Osteocyte (in vitro differentiated cells): Measurements from ENCODE around the gene GRK6. TPM values are rescaled to one million over a fixed set of nuclear protein-coding genes. Genes with fewer than 3 reads are reported as not detected.

Source experiments
- DNase-seq: peaks from one replicate; pipeline ENCODE4 v3.0.0; 2021; ENCODE audit warnings: mixed read lengths; ENCODE audit not compliant: unreplicated experiment; ENCODE audit errors: extremely low spot score
- H3K27ac Mint-ChIP-seq: one replicate; pipeline ENCODE4 v1.8.0; 2021; ENCODE audit warnings: mild to moderate bottlenecking, mixed read lengths; ENCODE audit not compliant: unreplicated experiment
- H3K27me3 Mint-ChIP-seq: one replicate; pipeline ENCODE4 v1.8.0; 2021; ENCODE audit warnings: mixed read lengths; ENCODE audit not compliant: unreplicated experiment
- H3K36me3 Mint-ChIP-seq: one replicate; pipeline ENCODE4 v1.8.0; 2021; ENCODE audit warnings: mixed read lengths; ENCODE audit not compliant: unreplicated experiment
- H3K4me1 Mint-ChIP-seq: one replicate; pipeline ENCODE4 v1.8.0; 2021; ENCODE audit warnings: mixed read lengths; ENCODE audit not compliant: unreplicated experiment
- H3K4me3 Mint-ChIP-seq: one replicate; pipeline ENCODE4 v1.8.0; 2021; ENCODE audit warnings: mild to moderate bottlenecking, moderate library complexity, mixed read lengths; ENCODE audit not compliant: unreplicated experiment
- H3K9me3 Mint-ChIP-seq: one replicate; pipeline ENCODE4 v1.8.0; 2021; ENCODE audit warnings: mixed read lengths; ENCODE audit not compliant: unreplicated experiment
- total RNA-seq: library from RNA; stranded (reverse); gene quantifications from 2 replicates; pipeline ENCODE4 v1.2.1, GENCODE V29; 2021
- TF ChIP-seq, protein P1 (sequence below): fragments of 200-600 bp; sonication (generic); IDR thresholded peaks from 2 replicates; pipeline ENCODE4 v1.5.0; 2021; ENCODE audit warnings: antibody characterized with exemption, mild to moderate bottlenecking, moderate library complexity

Gene GRK6
- total RNA-seq, 1 donor from 2014 or later: 38.2 TPM

DNA sequence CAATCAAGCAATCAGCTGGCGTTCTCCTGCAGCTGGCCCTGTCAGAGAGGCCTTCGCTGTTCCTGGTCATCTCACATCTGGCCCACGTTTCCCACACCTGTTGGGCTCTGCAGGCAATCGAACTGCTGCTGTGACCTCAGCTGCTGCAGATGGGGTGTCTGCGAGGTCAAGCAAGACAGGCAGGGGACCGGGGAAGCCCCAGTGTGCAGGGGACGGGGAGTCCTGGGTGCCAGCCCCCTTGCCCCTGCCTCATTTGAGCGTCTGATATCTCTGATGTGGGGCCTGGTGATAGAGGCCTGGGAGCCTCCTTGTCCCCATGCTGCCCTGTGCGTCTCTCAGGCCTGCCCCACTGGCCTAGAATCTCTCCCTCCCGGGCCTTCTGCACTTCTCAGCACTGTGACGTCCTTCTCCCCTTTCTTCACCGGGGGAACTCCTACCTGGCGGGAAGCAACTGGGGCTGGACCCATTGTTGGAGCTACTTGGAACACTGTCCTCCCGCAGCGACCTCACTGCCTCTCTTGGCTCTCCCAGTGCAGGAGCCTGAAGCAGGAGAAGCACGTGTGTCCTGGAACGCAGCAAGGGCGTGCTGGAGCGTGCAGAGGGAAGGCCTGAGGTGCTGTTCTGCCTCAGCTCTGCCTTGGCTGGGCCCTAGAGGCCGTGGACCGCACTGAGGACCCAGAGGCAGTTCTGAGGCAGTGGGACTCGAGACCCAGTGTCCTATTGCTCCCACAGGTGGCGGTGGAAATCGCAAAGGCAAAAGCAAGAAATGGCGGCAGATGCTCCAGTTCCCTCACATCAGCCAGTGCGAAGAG is 3.9 kb downstream of the GRK6 start:
- no peaks in the 10 kb centered on the region for H3K27me3 Mint-ChIP-seq
- no peak overlapping the region for H3K4me3 Mint-ChIP-seq
- TF ChIP-seq, protein P1, sequence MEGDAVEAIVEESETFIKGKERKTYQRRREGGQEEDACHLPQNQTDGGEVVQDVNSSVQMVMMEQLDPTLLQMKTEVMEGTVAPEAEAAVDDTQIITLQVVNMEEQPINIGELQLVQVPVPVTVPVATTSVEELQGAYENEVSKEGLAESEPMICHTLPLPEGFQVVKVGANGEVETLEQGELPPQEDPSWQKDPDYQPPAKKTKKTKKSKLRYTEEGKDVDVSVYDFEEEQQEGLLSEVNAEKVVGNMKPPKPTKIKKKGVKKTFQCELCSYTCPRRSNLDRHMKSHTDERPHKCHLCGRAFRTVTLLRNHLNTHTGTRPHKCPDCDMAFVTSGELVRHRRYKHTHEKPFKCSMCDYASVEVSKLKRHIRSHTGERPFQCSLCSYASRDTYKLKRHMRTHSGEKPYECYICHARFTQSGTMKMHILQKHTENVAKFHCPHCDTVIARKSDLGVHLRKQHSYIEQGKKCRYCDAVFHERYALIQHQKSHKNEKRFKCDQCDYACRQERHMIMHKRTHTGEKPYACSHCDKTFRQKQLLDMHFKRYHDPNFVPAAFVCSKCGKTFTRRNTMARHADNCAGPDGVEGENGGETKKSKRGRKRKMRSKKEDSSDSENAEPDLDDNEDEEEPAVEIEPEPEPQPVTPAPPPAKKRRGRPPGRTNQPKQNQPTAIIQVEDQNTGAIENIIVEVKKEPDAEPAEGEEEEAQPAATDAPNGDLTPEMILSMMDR: no peak
- H3K27ac Mint-ChIP-seq: no peak overlapping the region
- peaks cover 22% of the 10 kb centered on the region for H3K4me1 Mint-ChIP-seq
- DNase-seq: no peak
- H3K9me3 Mint-ChIP-seq: no peaks in the 10 kb centered on the region
- peaks cover 15% of the 10 kb centered on the region for H3K36me3 Mint-ChIP-seq

GRCh38 chr5:177430972-177431316 is 4.5 kb downstream of the GRK6 start:
- TF ChIP-seq, protein P1: no peak
- DNase-seq: no peak
- Mint-ChIP-seq H3K4me1 (peaks cover 17% of the 10 kb centered on the region), H3K27me3 (no peaks in the 10 kb centered on the region), H3K27ac (no peak overlapping the region), H3K36me3 (peaks cover 15% of the 10 kb centered on the region), H3K4me3 (no peak overlapping the region), H3K9me3 (no peaks in the 10 kb centered on the region)

DNA sequence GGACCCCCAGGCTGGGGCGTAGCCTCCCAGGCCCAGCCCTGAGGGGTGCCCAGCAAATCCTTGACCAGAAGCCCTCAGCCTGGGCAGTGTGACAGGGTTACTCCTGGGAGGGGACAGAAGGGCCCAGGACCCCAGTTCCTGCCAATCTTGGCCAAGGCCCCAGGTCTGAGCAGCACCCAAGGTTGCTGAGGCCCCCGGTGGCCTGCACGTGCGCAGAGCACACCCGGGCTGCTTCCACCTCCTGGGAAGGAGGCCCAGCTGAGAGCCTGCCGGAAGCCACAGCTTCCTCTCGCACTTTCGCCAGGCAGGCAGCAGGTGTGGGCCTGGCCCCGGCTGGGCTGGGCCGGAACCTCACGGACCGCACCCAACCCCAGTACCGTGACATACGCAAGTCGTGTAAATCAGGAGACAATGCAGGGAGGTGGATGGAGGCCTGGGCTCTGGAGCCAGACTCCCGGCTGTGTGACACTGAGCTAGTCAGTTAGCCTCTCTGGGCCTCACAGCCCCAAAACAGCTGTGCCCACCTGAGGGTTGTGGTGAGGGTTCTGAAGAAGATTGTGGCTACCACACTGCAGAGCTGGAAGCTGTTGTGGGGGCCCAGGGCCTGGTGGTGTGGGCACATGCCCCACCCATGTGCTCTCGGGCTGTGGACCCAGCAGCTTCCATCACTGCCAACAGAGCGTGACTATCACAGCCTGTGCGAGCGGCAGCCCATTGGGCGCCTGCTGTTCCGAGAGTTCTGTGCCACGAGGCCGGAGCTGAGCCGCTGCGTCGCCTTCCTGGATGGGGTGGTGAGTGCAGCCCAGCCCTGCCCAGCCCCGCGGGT is 5.1 kb downstream of the GRK6 start:
- Mint-ChIP-seq H3K27ac (no peak overlapping the region), H3K27me3 (no peaks in the 10 kb centered on the region), H3K9me3 (no peaks in the 10 kb centered on the region), H3K4me3 (no peak overlapping the region), H3K4me1 (peaks cover 15% of the 10 kb centered on the region), H3K36me3 (peaks cover 15% of the 10 kb centered on the region)
- TF ChIP-seq, protein P1: no peak
- no peak for DNase-seq

GRCh38 chr5:177432143-177432838 is 5.8 kb downstream of the GRK6 start:
- DNase-seq: no peak
- Mint-ChIP-seq H3K27me3 (no peaks in the 10 kb centered on the region), H3K9me3 (no peaks in the 10 kb centered on the region), H3K4me1 (peaks cover 13% of the 10 kb centered on the region), H3K27ac (no peak overlapping the region), H3K4me3 (no peak overlapping the region), H3K36me3 (peaks cover 17% of the 10 kb centered on the region)
- TF ChIP-seq, protein P1: no peak
